A673 (cell line): ENCODE measurements around the gene DOK1. TPM values are rescaled to one million over a fixed set of nuclear protein-coding genes. Genes with fewer than 3 reads are reported as not detected.
"Not testable (repeated sequence)": the region's sequence is repeated elsewhere in the genome, so short reads cannot be mapped to it uniquely, and the experiment has no call there.

Source experiments
- BruUV-seq: library from RNA; stranded (reverse); fragments of 400-500 nt; replicated peaks from 2 replicates; lab custom pipeline; 2021; lab: Mats Ljungman, UMichigan
- CTCF ChIA-PET: fragments of 300-600 bp; sonication (Branson Sonifier 250); formaldehyde crosslinking; loops from one replicate; lab custom pipeline; 2022; ENCODE audit warnings: antibody characterized with exemption; lab: Charles Lee
- POLR2A ChIA-PET: fragments of 300-600 bp; sonication (Branson Sonifier 250); formaldehyde crosslinking; loops from one replicate; lab custom pipeline; 2022; ENCODE audit warnings: antibody characterized with exemption; ENCODE audit not compliant: low non-redundant PET; lab: Charles Lee
- DNase-seq: peaks from one replicate; pipeline ENCODE4 v3.0.0-alpha.2; 2015; ENCODE audit warnings: low spot score
- H3K27ac ChIP-seq: fragments of 200-600 bp; sonication (generic); 2 replicates; pipeline ENCODE4 v1.5.1; 2016; ENCODE audit warnings: mixed run types, low read depth, mild to moderate bottlenecking, mixed read lengths, antibody characterized with exemption, low read length; ENCODE audit not compliant: poor library complexity, severe bottlenecking
- H3K27me3 ChIP-seq: fragments of 200-600 bp; sonication (generic); replicated peaks from 2 replicates; pipeline ENCODE4 v1.6.1; 2017; ENCODE audit warnings: mixed run types, low read depth, mild to moderate bottlenecking, mixed read lengths, antibody characterized with exemption, low read length; ENCODE audit not compliant: insufficient read depth, poor library complexity
- H3K36me3 ChIP-seq: fragments of 200-600 bp; sonication (generic); 2 replicates; pipeline ENCODE4 v1.6.1; 2016; ENCODE audit warnings: mixed run types, mild to moderate bottlenecking, mixed read lengths, antibody characterized with exemption, low read length; ENCODE audit not compliant: insufficient read depth, poor library complexity, severe bottlenecking
- H3K4me1 ChIP-seq: fragments of 200-600 bp; sonication (generic); 2 replicates; pipeline ENCODE4 v1.6.1; 2017; ENCODE audit warnings: mixed run types, mild to moderate bottlenecking, mixed read lengths, antibody characterized with exemption, low read length; ENCODE audit not compliant: insufficient read depth, poor library complexity, severe bottlenecking
- H3K4me3 ChIP-seq: fragments of 200-600 bp; sonication (generic); 2 replicates; pipeline ENCODE4 v1.5.1; 2016; ENCODE audit warnings: low read depth, mixed run types, mild to moderate bottlenecking, mixed read lengths, low read length; ENCODE audit not compliant: poor library complexity, severe bottlenecking
- H3K9me3 ChIP-seq: fragments of 200-600 bp; sonication (generic); 2 replicates; pipeline ENCODE4 v1.6.1; 2016; ENCODE audit warnings: mixed run types, low read depth, mild to moderate bottlenecking, mixed read lengths, antibody characterized with exemption, low read length; ENCODE audit not compliant: poor library complexity, severe bottlenecking
- CTCF ChIP-seq: fragments of 300-800, 200-600 bp; sonication (generic); conservative IDR thresholded peaks from 2 replicates; pipeline ENCODE4 v1.5.1; 2017; ENCODE audit warnings: low read depth, mild to moderate bottlenecking, antibody characterized with exemption, low read length, moderate library complexity, mixed read lengths
- EZH2 ChIP-seq: fragments of 200-600 bp; sonication (generic); IDR thresholded peaks from 2 replicates; pipeline ENCODE4 v1.6.1; 2017; ENCODE audit warnings: borderline replicate concordance, low read depth, mild to moderate bottlenecking, mixed read lengths, antibody characterized with exemption, low read length; ENCODE audit not compliant: poor library complexity, severe bottlenecking
- intact Hi-C: fragments of 100-400 bp; cut with micrococcal nuclease; formaldehyde crosslinking; loops from one replicate; pipeline ENCODE4 v1.10.0; 2022; ENCODE audit not compliant: unreplicated experiment
- total RNA-seq: library from RNA; stranded (reverse); gene quantifications from 2 replicates; pipeline ENCODE4 v1.2.3, GENCODE V29; 2021

DOK1 gene
- total RNA-seq, 1 experiment from 2014 or later: 20.7 TPM

GRCh38 chr2:74559912-74560311 lies 5.4 kb downstream of the DOK1 start:
- Histone ChIP-seq H3K36me3 (peaks cover 7% of the 10 kb centered on the region), H3K4me3 (no peak overlapping the region), H3K9me3 (no peaks in the 10 kb centered on the region), H3K27me3 (no peaks in the 10 kb centered on the region), H3K4me1 (no peaks in the 10 kb centered on the region), H3K27ac (no peak overlapping the region)
- intact Hi-C loops: no loop called here
- BruUV-seq: no TSS peak
- no peak for DNase-seq
- POLR2A ChIA-PET: no interaction called here
- CTCF ChIA-PET: no interaction called here
- TF ChIP-seq EZH2 (no peak), CTCF (no peak)

- no peaks in the 10 kb centered on the region for H3K9me3 ChIP-seq
- no TSS peak for BruUV-seq
- intact Hi-C loops: no loop called here
- H3K4me1 ChIP-seq: no peaks in the 10 kb centered on the region
- H3K4me3 ChIP-seq: no peak overlapping the region
- H3K27ac ChIP-seq: no peak overlapping the region
- TF ChIP-seq EZH2: no peak
- no peak for TF ChIP-seq CTCF
- H3K27me3 ChIP-seq: no peaks in the 10 kb centered on the region
- peaks cover 7% of the 10 kb centered on the region for H3K36me3 ChIP-seq
- DNase-seq: no peak
- ChIA-PET CTCF (no interaction called here), POLR2A (interaction anchor here (0.6 kb wide), 1 partner anchor 462 kb away, joined by 8 read pairs; no protein-coding TSS in a partner anchor)
These were observed 6.1 kb downstream of the DOK1 start for GRCh38 chr2:74560591-74560990.

- POLR2A ChIA-PET: interaction anchor here (0.6 kb wide), 1 partner anchor 462 kb away, joined by 8 read pairs; no protein-coding TSS in a partner anchor
- H3K27ac ChIP-seq, H3K4me1 ChIP-seq, DNase-seq, H3K9me3 ChIP-seq, BruUV-seq, H3K27me3 ChIP-seq, CTCF ChIA-PET, H3K4me3 ChIP-seq, H3K36me3 ChIP-seq, intact Hi-C loops: not testable (repeated sequence)
These were observed 6.5 kb downstream of the DOK1 start for GRCh38 chr2:74561022-74561421.

GRCh38 chr2:74562126-74562775 lies 7.7 kb downstream of the DOK1 start:
- Histone ChIP-seq H3K36me3 (no peaks in the 10 kb centered on the region), H3K9me3 (no peaks in the 10 kb centered on the region), H3K4me1 (no peaks in the 10 kb centered on the region), H3K27ac (no peak overlapping the region), H3K4me3 (no peak overlapping the region), H3K27me3 (no peaks in the 10 kb centered on the region)
- BruUV-seq: no TSS peak
- TF ChIP-seq EZH2 (no peak), CTCF (no peak)
- ChIA-PET POLR2A (no interaction called here), CTCF (no interaction called here)
- intact Hi-C loops: no loop called here
- DNase-seq: no peak
